HL-60 (cell line): ENCODE measurements around the gene SLC35F3.

ENCODE experiments used
- GABPA ChIP-seq: IDR thresholded peaks from 2 replicates; pipeline ENCODE4 v1.6.1; 2012; ENCODE audit warnings: low read depth
- POLR2AphosphoS5 ChIP-seq: IDR thresholded peaks from 2 replicates; pipeline ENCODE4 v1.6.1; 2012; ENCODE audit warnings: low read depth
- SPI1 ChIP-seq: IDR thresholded peaks from 2 replicates; pipeline ENCODE4 v1.6.1; 2012; ENCODE audit warnings: low read depth, mild to moderate bottlenecking, borderline replicate concordance
- TF ChIP-seq, protein P1 (sequence below): IDR thresholded peaks from one replicate; pipeline ENCODE4 v1.5.1; 2011; ENCODE audit warnings: low read length, control low read depth, inconsistent platforms; ENCODE audit not compliant: insufficient read depth
- TF ChIP-seq, protein P2 (sequence below): IDR thresholded peaks from 2 replicates; pipeline ENCODE4 v1.6.1; 2012; ENCODE audit warnings: low read depth; ENCODE audit not compliant: insufficient replicate concordance

DNA sequence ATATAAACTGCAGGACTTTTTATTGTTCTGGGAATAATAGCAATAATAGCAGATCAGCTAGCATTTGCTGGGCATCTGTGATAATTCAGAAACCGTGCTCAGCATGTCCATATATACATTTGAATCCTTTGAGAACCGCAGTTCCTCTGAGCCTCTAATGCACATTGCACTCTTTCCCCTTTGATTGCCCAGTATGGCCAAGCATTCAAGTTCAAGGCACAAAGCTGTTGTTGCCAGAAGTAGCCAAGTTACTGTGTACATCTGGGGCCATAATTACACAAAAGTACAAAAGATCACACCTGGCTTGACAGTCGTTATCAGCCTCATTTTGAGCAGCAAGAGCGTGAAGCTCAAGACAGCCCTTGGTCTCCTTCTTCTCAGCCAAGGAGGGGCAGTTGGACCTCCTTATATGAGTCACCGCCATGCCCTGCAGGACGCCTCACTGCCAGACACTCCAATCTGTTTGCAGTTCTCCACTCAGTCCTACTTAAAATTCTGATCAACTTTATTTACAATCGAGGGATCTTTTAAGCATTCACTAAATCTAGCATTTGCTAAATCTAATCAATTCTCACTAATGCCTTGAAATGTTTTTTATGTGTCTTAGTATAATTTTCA is 216.0 kb downstream of the SLC35F3 start:
- TF ChIP-seq POLR2AphosphoS5 (no peak), GABPA (no peak), SPI1 (no peak)
- TF ChIP-seq, protein P1, sequence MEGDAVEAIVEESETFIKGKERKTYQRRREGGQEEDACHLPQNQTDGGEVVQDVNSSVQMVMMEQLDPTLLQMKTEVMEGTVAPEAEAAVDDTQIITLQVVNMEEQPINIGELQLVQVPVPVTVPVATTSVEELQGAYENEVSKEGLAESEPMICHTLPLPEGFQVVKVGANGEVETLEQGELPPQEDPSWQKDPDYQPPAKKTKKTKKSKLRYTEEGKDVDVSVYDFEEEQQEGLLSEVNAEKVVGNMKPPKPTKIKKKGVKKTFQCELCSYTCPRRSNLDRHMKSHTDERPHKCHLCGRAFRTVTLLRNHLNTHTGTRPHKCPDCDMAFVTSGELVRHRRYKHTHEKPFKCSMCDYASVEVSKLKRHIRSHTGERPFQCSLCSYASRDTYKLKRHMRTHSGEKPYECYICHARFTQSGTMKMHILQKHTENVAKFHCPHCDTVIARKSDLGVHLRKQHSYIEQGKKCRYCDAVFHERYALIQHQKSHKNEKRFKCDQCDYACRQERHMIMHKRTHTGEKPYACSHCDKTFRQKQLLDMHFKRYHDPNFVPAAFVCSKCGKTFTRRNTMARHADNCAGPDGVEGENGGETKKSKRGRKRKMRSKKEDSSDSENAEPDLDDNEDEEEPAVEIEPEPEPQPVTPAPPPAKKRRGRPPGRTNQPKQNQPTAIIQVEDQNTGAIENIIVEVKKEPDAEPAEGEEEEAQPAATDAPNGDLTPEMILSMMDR: no peak
- TF ChIP-seq, protein P2, sequence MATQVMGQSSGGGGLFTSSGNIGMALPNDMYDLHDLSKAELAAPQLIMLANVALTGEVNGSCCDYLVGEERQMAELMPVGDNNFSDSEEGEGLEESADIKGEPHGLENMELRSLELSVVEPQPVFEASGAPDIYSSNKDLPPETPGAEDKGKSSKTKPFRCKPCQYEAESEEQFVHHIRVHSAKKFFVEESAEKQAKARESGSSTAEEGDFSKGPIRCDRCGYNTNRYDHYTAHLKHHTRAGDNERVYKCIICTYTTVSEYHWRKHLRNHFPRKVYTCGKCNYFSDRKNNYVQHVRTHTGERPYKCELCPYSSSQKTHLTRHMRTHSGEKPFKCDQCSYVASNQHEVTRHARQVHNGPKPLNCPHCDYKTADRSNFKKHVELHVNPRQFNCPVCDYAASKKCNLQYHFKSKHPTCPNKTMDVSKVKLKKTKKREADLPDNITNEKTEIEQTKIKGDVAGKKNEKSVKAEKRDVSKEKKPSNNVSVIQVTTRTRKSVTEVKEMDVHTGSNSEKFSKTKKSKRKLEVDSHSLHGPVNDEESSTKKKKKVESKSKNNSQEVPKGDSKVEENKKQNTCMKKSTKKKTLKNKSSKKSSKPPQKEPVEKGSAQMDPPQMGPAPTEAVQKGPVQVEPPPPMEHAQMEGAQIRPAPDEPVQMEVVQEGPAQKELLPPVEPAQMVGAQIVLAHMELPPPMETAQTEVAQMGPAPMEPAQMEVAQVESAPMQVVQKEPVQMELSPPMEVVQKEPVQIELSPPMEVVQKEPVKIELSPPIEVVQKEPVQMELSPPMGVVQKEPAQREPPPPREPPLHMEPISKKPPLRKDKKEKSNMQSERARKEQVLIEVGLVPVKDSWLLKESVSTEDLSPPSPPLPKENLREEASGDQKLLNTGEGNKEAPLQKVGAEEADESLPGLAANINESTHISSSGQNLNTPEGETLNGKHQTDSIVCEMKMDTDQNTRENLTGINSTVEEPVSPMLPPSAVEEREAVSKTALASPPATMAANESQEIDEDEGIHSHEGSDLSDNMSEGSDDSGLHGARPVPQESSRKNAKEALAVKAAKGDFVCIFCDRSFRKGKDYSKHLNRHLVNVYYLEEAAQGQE: no peak
